CD1c-positive myeloid dendritic cell (primary cell): Measurements from ENCODE around the gene CYP2D6.

ENCODE experiments used
- DNase-seq: peaks from one replicate; pipeline ENCODE4 v3.0.0-alpha.2; 2016; ENCODE audit errors: extremely low spot score

CYP2D6 gene

DNA sequence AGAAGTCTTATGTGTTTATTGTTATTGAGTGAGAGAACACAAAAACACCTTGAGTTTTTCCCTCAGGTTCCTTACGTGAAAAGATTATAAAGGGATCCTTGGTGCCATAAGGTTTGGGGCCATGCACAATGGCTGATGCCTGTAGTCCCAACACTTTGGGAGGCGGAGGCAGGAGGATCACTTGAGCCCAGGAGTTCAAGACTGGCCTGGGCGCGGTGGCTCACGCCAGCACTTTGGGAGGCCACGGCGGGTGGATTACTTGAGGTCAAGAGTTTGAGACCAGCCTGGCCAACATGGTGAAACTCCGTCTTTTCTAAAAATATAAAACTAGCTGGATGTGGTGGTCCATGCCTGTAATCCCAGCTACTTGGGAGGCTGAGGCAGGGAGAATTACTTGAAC, 45.7 kb downstream of the CYP2D6 start:
- no peak for DNase-seq

DNA sequence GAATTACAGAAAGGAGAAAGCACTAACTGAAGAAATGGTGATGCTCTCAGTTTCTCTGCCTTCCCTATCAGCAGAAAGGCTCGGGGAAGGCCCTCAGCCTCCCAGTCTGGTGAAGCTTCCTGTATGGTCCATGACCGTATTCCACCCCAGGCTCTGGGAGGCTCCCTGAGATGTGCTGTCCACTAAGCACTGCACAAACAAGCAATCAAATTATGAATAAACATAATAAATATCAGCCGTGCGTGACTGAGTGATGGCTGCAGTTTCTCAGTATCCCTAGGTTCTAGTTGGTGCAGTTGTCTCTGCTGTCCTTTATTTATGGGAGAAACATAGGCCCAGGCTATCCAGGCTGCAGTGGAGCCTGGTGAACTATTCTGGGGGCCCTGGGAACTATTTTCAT, 47.5 kb downstream of the CYP2D6 start:
- DNase-seq, result no peak

DNA sequence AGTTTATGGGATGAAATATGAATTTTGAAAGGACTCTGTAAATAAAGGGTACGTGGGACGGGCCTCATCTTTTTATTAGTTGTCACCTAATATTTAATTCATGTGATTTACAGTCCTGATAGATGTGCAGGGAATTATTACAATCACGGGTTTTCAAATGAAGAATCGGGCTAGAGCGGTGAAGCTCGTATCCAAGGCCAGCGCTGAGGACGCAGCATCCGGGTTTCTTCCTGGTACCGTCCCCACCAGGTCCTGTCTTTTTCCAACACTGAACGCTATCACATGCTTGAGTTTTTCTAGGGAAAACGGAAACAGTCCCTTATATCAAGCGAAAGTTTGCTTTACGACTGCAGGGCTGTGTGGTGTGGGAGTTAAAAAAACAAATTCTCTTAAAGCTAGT, 50.3 kb downstream of the CYP2D6 start:
- DNase-seq, result peak; percentile 76

DNA sequence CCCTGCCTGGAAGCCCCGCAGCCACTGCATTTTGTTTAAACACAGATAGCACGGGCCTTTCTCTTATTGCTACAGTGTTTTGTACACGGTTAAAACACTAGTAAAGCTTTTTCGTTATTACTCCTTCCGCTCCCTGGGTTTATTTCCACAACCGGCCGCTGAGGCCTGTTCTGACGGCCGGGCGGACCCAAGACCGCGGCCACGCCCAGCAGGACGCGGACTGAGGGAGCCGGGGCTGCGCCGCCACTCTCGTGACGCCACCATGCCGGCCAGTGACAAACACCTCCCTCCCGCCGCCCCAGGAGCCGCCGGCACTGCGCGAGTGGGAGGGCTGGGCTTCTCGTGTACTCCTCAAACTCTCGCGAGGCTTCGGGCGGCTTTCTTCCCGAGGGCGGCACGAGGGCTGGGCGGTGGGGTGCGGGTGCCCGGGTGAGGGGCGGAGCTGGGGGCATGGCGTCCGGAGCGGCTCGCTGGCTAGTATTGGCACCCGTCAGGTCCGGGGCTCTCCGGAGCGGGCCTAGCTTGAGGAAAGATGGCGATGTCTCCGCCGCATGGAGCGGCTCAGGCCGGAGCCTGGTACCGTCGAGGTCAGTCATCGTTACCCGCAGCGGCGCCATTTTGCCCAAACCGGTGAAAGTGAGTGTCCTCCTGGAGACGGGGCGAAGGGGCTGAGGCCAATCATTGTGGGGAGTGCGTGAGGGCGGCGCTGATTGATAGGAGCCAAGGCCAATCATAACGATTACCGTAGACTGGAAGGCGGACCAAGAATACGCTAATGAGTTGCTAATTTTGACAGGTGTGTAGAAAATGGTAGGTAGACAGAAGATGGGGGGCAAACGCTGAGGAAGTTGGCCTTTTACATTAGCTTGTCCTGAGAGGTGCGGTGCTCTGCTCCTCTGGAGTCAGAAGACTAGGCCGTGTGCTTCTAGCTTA, 51.0 kb downstream of the CYP2D6 start, which contains the start of gene SMDT1:
Gene SMDT1 (plus strand): TSS at position 382 of the 933 bp plus-strand sequence. CDS start 69 bp downstream, at position 451.
- peak; percentile 100 for DNase-seq

DNA sequence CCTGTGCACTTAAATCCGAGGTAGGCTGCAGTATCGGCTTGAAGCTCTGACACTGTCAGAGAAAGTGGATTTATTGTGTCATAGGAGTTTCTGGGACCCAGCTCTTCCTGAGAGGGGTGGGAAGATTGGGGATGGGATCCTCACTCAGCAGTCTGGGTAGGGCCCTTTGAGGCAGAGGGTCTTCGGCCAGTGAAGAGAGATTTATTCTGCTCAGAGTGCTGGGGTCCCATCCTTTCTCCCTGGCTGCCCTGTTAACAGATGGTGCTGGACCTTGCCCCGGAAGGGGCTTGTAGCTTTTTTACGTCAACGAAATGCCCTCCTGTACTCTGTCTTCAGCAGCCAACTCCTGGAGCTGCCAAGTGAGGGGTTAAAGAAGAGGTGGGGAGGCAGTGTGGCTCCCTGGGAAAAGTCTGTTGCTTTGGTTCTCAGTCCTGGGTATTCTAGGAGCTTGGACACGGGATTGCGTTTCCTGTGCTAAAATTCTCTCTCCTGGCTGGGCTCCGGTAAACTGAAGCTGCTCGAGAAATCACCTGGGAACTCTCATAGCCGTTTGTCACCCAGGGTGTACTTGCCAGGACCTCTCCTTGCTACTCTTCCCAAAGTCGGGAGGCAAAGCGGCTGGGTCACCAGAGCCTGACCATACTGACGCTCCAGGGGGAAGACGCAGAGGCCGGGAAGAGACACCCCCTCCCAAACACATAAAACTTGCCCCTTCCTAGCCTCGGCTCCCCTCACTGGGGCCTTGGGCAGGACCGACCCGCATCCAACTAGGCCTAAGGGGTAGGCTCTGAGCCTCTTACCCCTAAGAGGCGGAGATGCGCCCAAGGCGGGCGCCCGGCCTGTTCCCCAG, 51.9 kb downstream of the CYP2D6 start:
- no peak for DNase-seq

DNA sequence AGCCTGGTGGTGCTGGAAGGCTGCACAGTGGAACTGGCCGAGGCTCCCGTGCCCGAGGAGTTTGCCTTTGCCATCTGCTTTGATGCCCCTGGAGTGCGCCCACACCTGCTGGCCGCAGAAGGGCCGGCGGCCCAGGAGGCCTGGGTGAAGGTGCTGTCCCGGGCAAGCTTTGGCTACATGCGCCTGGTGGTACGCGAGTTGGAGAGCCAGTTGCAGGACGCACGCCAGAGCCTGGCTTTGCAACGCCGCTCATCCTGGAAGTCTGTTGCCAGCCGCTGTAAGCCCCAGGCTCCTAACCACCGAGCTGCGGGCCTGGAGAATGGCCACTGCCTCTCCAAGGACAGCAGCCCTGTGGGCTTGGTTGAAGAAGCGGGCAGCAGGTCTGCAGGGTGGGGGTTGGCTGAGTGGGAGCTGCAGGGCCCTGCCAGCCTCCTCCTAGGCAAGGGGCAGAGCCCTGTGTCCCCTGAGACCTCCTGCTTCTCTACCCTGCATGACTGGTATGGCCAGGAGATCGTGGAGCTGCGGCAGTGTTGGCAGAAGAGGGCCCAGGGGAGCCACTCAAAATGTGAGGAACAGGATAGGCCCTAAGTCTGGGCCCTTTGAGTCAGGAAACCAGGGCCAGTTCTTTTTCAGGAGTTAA, 53.0 kb downstream of the CYP2D6 start:
- no peak for DNase-seq

DNA sequence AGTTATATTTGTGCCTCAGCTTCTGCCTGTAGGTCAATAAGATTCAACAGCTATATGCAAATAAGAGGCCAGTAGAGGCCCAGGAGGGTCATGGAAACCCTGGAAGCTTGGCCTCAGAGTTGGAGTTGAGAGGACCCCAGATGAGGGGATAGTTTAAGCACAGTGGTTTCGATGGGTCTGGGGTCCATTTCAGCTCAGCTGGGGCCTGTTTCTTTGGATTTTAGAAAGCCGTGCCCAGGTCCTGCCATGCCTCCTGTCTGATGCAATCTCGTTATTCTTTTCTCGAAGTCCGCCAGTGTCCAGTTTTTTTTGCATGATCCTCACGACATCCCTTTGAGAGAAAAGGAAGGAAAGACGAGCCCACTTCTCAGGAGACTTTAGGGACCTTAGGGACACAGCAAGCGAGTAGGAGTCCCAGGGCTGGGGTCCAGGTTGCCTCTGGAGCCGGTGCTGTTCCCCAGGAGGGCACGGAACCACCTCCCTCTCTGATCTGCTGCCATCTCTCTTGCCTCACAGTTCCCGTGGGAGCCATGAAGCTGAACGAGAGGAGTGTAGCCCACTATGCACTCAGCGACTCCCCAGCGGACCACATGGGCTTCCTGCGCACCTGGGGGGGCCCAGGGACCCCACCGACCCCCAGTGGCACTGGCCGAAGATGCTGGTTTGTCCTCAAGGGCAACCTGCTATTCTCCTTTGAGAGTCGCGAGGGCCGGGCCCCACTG, 53.7 kb downstream of the CYP2D6 start:
- no peak for DNase-seq
